GM12878 (cell line): Measurements from ENCODE around the gene NPLOC4. TPM values are rescaled to one million over a fixed set of nuclear protein-coding genes. Genes with fewer than 3 reads are reported as not detected.

ENCODE experiments used
- ATAC-seq: fragments of 200-7000 bp; cut with Tn5 transposase; 3 replicates; pipeline ENCODE4 v1.9.1; 2020; ENCODE audit warnings: mild to moderate bottlenecking, moderate library complexity
- BruUV-seq: library from RNA; stranded (reverse); fragments of 400-500 nt; replicated peaks from 2 replicates; lab custom pipeline; 2021; lab: Mats Ljungman, UMichigan
- CTCF ChIA-PET: fragments of 300-600 bp; sonication (Branson Sonifier 250); formaldehyde crosslinking; extraction: SDS; loops from one replicate; lab custom pipeline; 2021; ENCODE audit warnings: inconsistent platforms; lab: Yijun Ruan, JAX
- POLR2A ChIA-PET: fragments of 350-600 bp; formaldehyde crosslinking; extraction: SDS; loops from one replicate; lab custom pipeline; 2021; ENCODE audit warnings: inconsistent platforms; lab: Charles Lee
- RAD21 ChIA-PET: fragments of 300-600 bp; sonication (Branson Sonifier 250); formaldehyde crosslinking; loops from one replicate; lab custom pipeline; 2023; ENCODE audit warnings: antibody characterized with exemption; ENCODE audit not compliant: unreplicated experiment; lab: Charles Lee
- SMC1A ChIA-PET: fragments of 300-600 bp; sonication (Branson Sonifier 250); formaldehyde crosslinking; loops from one replicate; lab custom pipeline; 2023; ENCODE audit not compliant: unreplicated experiment, uncharacterized antibody; lab: Charles Lee
- DNase-seq: peaks from one replicate; pipeline ENCODE4 v3.0.0-alpha.2; 2011; ENCODE audit warnings: low read depth, low spot score
- FAIRE-seq: peaks from 3 replicates; lab custom pipeline; 2011; peaks lifted over from hg19 to GRCh38; lab: Jason Lieb, UNC
- H2AFZ ChIP-seq: 2 replicates; pipeline ENCODE4 v1.6.0; 2011; ENCODE audit warnings: low read depth, low read length, control low read depth; ENCODE audit not compliant: control insufficient read depth
- H3K27ac ChIP-seq: 2 replicates; pipeline ENCODE4 v1.5.1; 2011; ENCODE audit warnings: control low read depth; ENCODE audit not compliant: control insufficient read depth, insufficient read depth
- H3K27me3 ChIP-seq, 2 experiments: replicated peaks in 1 of 2; 2 replicates each; pipeline versions ENCODE4 v1.6.0 to v1.6.1; 2011; ENCODE audit warnings: low read length in 1 of 2; ENCODE audit not compliant: control insufficient read depth in 2 of 2, insufficient read depth in 2 of 2
- H3K36me3 ChIP-seq, 2 experiments: 2 replicates each; pipeline ENCODE4 v1.5.1; 2011; ENCODE audit warnings: low read length in 1 of 2; ENCODE audit not compliant: control insufficient read depth in 2 of 2, insufficient read depth in 2 of 2
- H3K4me1 ChIP-seq: 2 replicates; pipeline ENCODE4 v1.6.1; 2011; ENCODE audit warnings: mild to moderate bottlenecking, low read length, moderate library complexity, mixed read lengths; ENCODE audit not compliant: control insufficient read depth, insufficient read depth
- H3K4me2 ChIP-seq: 2 replicates; pipeline ENCODE4 v1.6.0; 2011; ENCODE audit warnings: control low read depth; ENCODE audit not compliant: control insufficient read depth, insufficient read depth
- H3K4me3 ChIP-seq: fragments of 200-600 bp; sonication (generic); 2 replicates; pipeline ENCODE4 v1.5.1; 2016
- H3K79me2 ChIP-seq: 2 replicates; pipeline ENCODE4 v1.6.0; 2011; ENCODE audit warnings: low read length; ENCODE audit not compliant: control insufficient read depth, insufficient read depth
- H3K9ac ChIP-seq: 2 replicates; pipeline ENCODE4 v1.8.0; 2011; ENCODE audit warnings: low read length, control low read depth, mixed read lengths; ENCODE audit not compliant: control insufficient read depth, insufficient read depth
- H3K9me3 ChIP-seq: replicated peaks from 3 replicates; pipeline ENCODE4 v1.5.1; 2011; ENCODE audit warnings: mild to moderate bottlenecking, low read length; ENCODE audit not compliant: control insufficient read depth, insufficient read depth
- H4K20me1 ChIP-seq: 2 replicates; pipeline ENCODE4 v1.6.0; 2011; ENCODE audit not compliant: control insufficient read depth, insufficient read depth
- GABPA ChIP-seq: IDR thresholded peaks from 2 replicates; pipeline ENCODE4 v1.6.1; 2014; ENCODE audit warnings: antibody characterized with exemption, low read depth, mild to moderate bottlenecking, inconsistent platforms
- MEF2B ChIP-seq: fragments of 450-650 bp; IDR thresholded peaks from 2 replicates; pipeline ENCODE4 v1.6.1; 2018; ENCODE audit warnings: mild to moderate bottlenecking, moderate library complexity; ENCODE audit not compliant: partially characterized antibody, poor library complexity, severe bottlenecking
- PAX5 ChIP-seq: IDR thresholded peaks from 2 replicates; pipeline ENCODE4 v1.6.1; 2011; ENCODE audit warnings: low read depth, low read length, borderline replicate concordance
- SIX5 ChIP-seq: IDR thresholded peaks from 2 replicates; pipeline ENCODE4 v1.6.1; 2011; ENCODE audit warnings: mild to moderate bottlenecking, low read depth, low read length, moderate library complexity; ENCODE audit not compliant: severe bottlenecking
- SMAD5 ChIP-seq: IDR thresholded peaks from 2 replicates; pipeline ENCODE4 v1.6.1; 2016; ENCODE audit warnings: antibody characterized with exemption, low read depth
- SMC3 ChIP-seq: IDR thresholded peaks from 2 replicates; pipeline ENCODE4 v1.6.1; 2011; ENCODE audit warnings: low read length, improper control_type of control experiment, borderline replicate concordance
- STAT1 ChIP-seq: fragments of 450-650 bp; conservative IDR thresholded peaks from 2 replicates; pipeline ENCODE4 v1.6.1; 2014; ENCODE audit warnings: antibody characterized with exemption, mild to moderate bottlenecking
- YBX1 ChIP-seq: fragments of 450-650 bp; IDR thresholded peaks from 2 replicates; pipeline ENCODE4 v1.6.1; 2016; ENCODE audit warnings: antibody characterized with exemption
- ZNF207 ChIP-seq: fragments of 450-650 bp; IDR thresholded peaks from 2 replicates; pipeline ENCODE4 v1.6.1; 2014; ENCODE audit warnings: antibody characterized with exemption, mild to moderate bottlenecking, borderline replicate concordance
- WGBS: methylation state at CpG from one replicate; pipeline ENCODE4 v1.1.6; 2016; ENCODE audit warnings: low lambda C conversion rate; ENCODE audit not compliant: insufficient replicate concordance, insufficient coverage; ENCODE audit errors: missing lambda C conversion rate; 5-methylcytosine and 5-hydroxymethylcytosine counted together
- in situ Hi-C: fragments of 300-500 bp; cut with MboI; formaldehyde crosslinking; loops from 9 replicates; pipeline ENCODE4 v1.14.3; 2018; ENCODE audit warnings: mixed read lengths
- intact Hi-C: fragments of 100-400 bp; cut with micrococcal nuclease; formaldehyde crosslinking; loops from one replicate; pipeline ENCODE4 v1.14.2; 2022; ENCODE audit not compliant: unreplicated experiment
- polyA plus RNA-seq, 11 experiments: library from polyadenylated mRNA; depleted of rRNA in 4 of 11; unstranded in 6 of 11; stranded (reverse) in 5 of 11; fragments of >200 nt; fragmentation: Nextera tagmentation in 4 of 11; fragmentation: Illumina TruSeq in 1 of 11; extraction: Ambion mirVana in 4 of 11; extraction: Trizol in 1 of 11; gene quantifications; 1 replicate in 1 of 11; 2 replicates in 10 of 11; pipeline versions ENCODE4 v1.2.1 to v1.2.3, GENCODE V29; 2011 to 2016; ENCODE audit warnings: inconsistent platforms in 2 of 11, missing spikeins in 2 of 11, low read depth in 1 of 11
- total RNA-seq, 4 experiments: library from RNA; depleted of rRNA in 3 of 4; stranded (reverse); fragments of >200 nt in 3 of 4; fragmentation: Illumina TruSeq in 1 of 4; extraction: Trizol in 1 of 4; gene quantifications; 2 replicates each; pipeline versions ENCODE4 v1.2.1 to v1.2.3, GENCODE V29; 2013 to 2021

The NPLOC4 gene
- total and polyA plus RNA-seq, 10 of the 15 experiments (the other 5 are each of a cell fraction or from before 2014, with no cell fraction given): 1.5 to 83.7 (median 45.8) TPM

GRCh38 chr17:81572563-81573168, 64.2 kb downstream of the NPLOC4 start:
- ChIA-PET RAD21 (no interaction called here), CTCF (interaction anchor here (1.0 kb wide), 1 partner anchor 15 kb away, joined by 3 read pairs; no protein-coding TSS in a partner anchor), POLR2A (no interaction called here), SMC1A (no interaction called here)
- WGBS: 96% methylated on average over 12 of the region's 12 CpGs
- FAIRE-seq: no peak
- Histone ChIP-seq H4K20me1 (no peaks in the 10 kb centered on the region), H3K27ac (no peak overlapping the region), H3K9ac (no peak overlapping the region), H3K4me3 (no peak overlapping the region), H3K27me3 (no peaks in the 10 kb centered on the region), H3K4me1 (no peaks in the 10 kb centered on the region), H3K36me3 (peaks cover 32 to 40% of the 10 kb centered on the region in 2 experiments; a peak in 3 of 4 replicates), H3K4me2 (no peak overlapping the region), H3K79me2 (no peaks in the 10 kb centered on the region), H2AFZ (no peak overlapping the region), H3K9me3 (no peaks in the 10 kb centered on the region)
- DNase-seq: no peak
- in situ Hi-C loops: no loop called here
- no peak for TF ChIP-seq SMC3
- no peak for TF ChIP-seq SMAD5
- no peak for TF ChIP-seq STAT1
- no peak for ATAC-seq
- intact Hi-C loops: no loop called here
- no TSS peak for BruUV-seq

- ChIA-PET SMC1A (no interaction called here), RAD21 (no interaction called here), CTCF (interaction anchor here (1.5 kb wide), 1 partner anchor 30 kb away, joined by 9 read pairs; no protein-coding TSS in a partner anchor), POLR2A (no interaction called here)
- TF ChIP-seq SMAD5 (no peak), ZNF207 (no peak), PAX5 (no peak), SIX5 (no peak), MEF2B (no peak), GABPA (no peak), YBX1 (no peak)
- Histone ChIP-seq H3K4me2 (no peak overlapping the region), H3K36me3 (peaks cover 36 to 50% of the 10 kb centered on the region in 2 experiments), H2AFZ (no peak overlapping the region), H3K27me3 (no peaks in the 10 kb centered on the region), H3K4me3 (no peak overlapping the region), H3K9me3 (no peaks in the 10 kb centered on the region), H3K79me2 (no peaks in the 10 kb centered on the region), H3K27ac (no peak overlapping the region), H3K9ac (no peak overlapping the region), H4K20me1 (no peaks in the 10 kb centered on the region), H3K4me1 (no peaks in the 10 kb centered on the region)
- ATAC-seq (no peak), DNase-seq (no peak), FAIRE-seq (no peak)
- in situ Hi-C loops: no loop called here
- no TSS peak for BruUV-seq
- 99% methylated on average over 11 of the region's 11 CpGs for WGBS
- intact Hi-C loops: no loop called here
These were observed 65.9 kb downstream of the NPLOC4 start for GRCh38 chr17:81570964-81571363.
